ENCODE data around the gene ATG10.

The ATG10 gene

DNA sequence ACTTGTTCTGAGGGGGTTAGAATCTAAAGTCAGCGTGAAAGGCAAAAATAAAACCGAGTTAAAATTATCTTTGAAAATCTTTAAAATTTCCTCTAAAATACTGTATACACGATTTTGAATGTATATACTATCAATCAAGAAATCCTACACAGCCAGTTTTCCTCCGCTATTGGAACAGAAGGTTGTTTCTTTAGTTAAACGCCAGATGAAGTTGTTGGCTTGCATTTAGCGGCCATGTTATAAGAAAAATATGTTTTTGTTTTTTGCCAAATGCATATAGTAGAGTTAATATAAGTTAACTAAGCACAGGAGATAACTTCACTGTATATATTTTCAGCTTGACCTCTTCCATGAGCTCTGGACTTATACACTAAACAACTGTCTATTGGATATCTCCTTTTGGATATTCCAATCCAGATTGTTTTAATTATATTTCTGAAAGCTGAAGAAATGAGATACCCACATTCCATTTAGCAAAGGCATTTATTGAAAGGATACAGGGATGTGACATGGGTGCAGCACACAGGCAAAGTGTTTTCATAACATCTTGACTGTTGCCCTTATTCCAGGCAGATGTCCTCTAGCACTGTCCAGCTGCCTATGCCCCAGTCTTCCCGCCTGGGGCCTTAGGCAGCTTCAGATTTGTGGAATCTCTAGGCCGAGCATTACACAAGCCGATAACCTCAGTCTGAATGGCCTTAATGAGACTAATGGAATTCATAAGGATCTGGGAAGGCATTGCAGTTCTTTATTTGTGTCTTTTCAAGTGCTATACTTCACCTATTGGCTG, 10.0 kb upstream of the ATG10 start:
- ChIA-PET POLR2A (no interaction called here), CTCF (no interaction called here)
- no peak overlapping the region for H3K4me3 ChIP-seq (ENCODE audit: low read depth, low read length)
- TF ChIP-seq, protein P1, sequence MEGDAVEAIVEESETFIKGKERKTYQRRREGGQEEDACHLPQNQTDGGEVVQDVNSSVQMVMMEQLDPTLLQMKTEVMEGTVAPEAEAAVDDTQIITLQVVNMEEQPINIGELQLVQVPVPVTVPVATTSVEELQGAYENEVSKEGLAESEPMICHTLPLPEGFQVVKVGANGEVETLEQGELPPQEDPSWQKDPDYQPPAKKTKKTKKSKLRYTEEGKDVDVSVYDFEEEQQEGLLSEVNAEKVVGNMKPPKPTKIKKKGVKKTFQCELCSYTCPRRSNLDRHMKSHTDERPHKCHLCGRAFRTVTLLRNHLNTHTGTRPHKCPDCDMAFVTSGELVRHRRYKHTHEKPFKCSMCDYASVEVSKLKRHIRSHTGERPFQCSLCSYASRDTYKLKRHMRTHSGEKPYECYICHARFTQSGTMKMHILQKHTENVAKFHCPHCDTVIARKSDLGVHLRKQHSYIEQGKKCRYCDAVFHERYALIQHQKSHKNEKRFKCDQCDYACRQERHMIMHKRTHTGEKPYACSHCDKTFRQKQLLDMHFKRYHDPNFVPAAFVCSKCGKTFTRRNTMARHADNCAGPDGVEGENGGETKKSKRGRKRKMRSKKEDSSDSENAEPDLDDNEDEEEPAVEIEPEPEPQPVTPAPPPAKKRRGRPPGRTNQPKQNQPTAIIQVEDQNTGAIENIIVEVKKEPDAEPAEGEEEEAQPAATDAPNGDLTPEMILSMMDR (IDR thresholded peaks at IDR 0.05; ENCODE audit: insufficient read depth, low read length, missing control alignments): no peak
- no peak for DNase-seq (ENCODE audit: low read depth, low spot score)

DNA sequence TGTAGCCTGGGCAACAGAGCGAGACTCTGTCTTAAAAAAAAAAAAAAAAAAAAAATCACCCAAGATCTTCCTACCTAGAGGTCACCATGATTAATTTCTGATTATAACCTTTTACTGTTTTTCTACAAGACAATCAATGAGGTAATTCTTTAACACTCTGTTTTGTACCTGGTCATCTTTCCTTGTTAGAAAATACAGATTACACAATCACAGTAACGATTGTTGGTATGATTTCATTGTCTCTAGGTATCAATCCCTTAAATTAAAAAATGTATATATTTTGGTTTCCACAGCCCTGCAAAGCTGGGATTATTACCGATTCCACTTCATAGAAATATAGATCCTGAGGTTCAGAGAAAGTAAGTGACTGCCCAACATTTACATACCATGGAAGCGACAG, 8.3 kb upstream of the ATG10 start:
- ChIA-PET POLR2A (no interaction called here), CTCF (no interaction called here)
- no peak for DNase-seq (ENCODE audit: low read depth, low spot score)
- no peak overlapping the region for H3K4me3 ChIP-seq (ENCODE audit: low read depth, low read length)
- TF ChIP-seq, protein P1 (IDR thresholded peaks at IDR 0.05; ENCODE audit: insufficient read depth, low read length, missing control alignments): no peak

DNA sequence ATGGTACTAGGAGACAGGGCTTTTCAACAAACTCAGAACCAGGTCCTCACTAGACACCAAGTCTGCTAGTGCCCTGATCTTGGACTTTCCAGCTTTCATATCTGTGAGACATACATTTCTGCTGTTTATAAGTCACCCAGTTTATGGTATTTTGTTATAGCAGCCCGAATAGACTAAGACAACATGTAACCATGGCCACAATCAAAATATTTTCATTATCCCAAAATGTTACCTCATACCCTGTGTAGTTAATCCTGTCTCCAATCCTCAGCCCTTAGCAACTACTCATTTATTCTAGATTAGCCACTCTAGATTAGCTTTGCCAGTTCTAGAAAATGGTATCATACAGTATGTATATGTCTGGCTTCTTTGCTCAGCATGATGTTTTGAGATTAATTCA, 6.3 kb upstream of the ATG10 start:
- POLR2A ChIA-PET: no interaction called here
- CTCF ChIA-PET: no interaction called here

DNA sequence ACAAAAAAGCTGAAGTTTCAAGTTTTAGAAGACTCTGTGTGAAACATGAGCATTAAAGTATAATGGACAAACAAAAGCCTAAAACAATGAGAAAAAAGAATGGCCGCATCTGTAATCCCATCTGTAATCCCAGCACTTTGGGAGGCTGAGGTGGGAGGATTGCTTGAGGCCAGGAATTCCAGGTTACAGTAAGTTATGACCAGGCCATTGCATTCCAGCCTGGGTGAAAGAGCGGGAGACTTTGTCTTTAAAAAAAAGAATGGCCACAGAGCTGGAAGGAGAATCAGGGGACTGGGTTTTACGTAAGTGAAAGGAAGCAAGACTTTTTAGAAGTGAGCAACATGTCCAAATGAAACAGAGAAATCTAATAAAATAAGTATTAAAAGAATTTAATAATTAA, 2.6 kb upstream of the ATG10 start:
- no peak overlapping the region for H3K4me3 ChIP-seq (ENCODE audit: low read depth, low read length)
- TF ChIP-seq, protein P1 (IDR thresholded peaks at IDR 0.05; ENCODE audit: insufficient read depth, low read length, missing control alignments): no peak
- DNase-seq (ENCODE audit: low read depth, low spot score): no peak
- ChIA-PET POLR2A (no interaction called here), CTCF (no interaction called here)

More for the DNA sequence above, 6.3 kb upstream of the ATG10 start:
- TF ChIP-seq, protein P1 (IDR thresholded peaks at IDR 0.05; ENCODE audit: insufficient read depth, low read length, missing control alignments): no peak
- DNase-seq (ENCODE audit: low read depth, low spot score): no peak
- H3K4me3 ChIP-seq (ENCODE audit: low read depth, low read length): no peak overlapping the region

DNA sequence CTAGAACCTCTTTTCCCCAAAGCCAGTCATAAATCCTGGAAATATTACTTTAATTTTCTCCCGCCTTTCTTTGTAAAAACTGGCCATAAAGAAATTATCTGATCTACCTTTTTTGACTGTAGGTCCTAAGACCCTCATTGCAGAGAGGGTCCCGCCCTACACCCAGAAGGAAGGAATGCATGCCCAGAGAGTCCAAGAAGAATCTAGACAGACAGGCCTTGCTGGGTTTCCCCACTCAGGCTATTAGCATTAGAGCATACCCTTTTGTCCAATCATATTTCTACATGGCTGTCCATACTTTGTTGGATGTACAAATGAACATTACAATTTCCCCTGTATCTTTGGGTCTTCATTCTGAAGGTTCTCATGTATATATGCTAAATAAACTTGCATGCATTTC, 1.9 kb upstream of the ATG10 start:
- TF ChIP-seq, protein P1 (IDR thresholded peaks at IDR 0.05; ENCODE audit: insufficient read depth, low read length, missing control alignments): no peak
- CTCF ChIA-PET: no interaction called here

DNA sequence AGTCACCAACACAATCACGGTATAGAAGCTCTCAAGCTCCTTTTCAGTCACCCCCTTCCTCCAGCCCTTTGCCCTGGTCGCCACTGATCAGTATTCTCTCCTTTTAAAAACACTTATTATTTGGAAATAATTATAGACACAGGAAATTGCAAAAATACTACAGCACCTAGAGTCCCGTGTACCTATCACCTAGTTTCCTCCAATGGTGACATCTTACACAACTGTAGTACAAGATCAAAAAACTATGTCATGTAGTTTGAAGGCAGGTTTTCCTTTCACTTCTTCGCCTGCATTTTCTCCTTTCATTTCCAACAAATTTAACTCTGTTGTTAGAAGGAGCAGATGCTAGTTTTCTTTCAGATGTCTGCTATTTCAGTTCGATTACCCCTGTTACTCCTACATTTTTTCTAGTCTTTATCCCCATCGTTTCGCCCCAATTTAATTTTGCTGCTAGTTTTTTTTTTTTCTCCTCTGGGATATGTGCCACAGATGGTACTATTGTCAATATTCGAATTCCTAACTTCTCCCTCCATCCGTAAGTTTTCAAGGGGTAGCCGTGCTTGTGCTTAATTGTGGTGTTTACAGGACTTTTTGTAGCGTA, 612 bp upstream of the ATG10 start:
- POLR2A ChIA-PET: no interaction called here
- CTCF ChIA-PET: interaction anchor here (0.8 kb wide), 2 partner anchors 194 to 463 kb away, joined by 3 to 5 read pairs; no protein-coding TSS in a partner anchor
- TF ChIP-seq, protein P1 (IDR thresholded peaks at IDR 0.05; ENCODE audit: insufficient read depth, low read length, missing control alignments): no peak
- DNase-seq (ENCODE audit: low read depth, low spot score): no peak
- H3K4me3 ChIP-seq (ENCODE audit: low read depth, low read length): peak overlapping the region; percentile 68

More for the DNA sequence above, 1.9 kb upstream of the ATG10 start:
- DNase-seq (ENCODE audit: low read depth, low spot score): no peak
- H3K4me3 ChIP-seq (ENCODE audit: low read depth, low read length): no peak overlapping the region
- POLR2A ChIA-PET: no interaction called here
